COLO668 (cell line): ENCODE results near the gene ADGRD1.
"Not testable (repeated sequence)": the region's sequence is repeated elsewhere in the genome, so short reads cannot be mapped to it uniquely, and the experiment has no call there.

Experiments
- DNase-seq: peaks from one replicate; lab custom pipeline; 2025; ENCODE audit not compliant: unreplicated experiment; lab: John Stamatoyannopoulos, UW

Gene ADGRD1

GRCh38 chr12:131067981-131068851 is 114.5 kb downstream of the ADGRD1 start:
- DNase-seq: no peak

- DNase-seq: not testable (repeated sequence)
Measured at GRCh38 chr12:131068926-131069720, 115.4 kb downstream of the ADGRD1 start.

GRCh38 chr12:131070136-131070535 is 116.4 kb downstream of the ADGRD1 start:
- DNase-seq: not testable (repeated sequence)

- DNase-seq: not testable (repeated sequence)
Measured at GRCh38 chr12:131070668-131071067, 117.0 kb downstream of the ADGRD1 start.

- DNase-seq: not testable (repeated sequence)
Measured at GRCh38 chr12:131071234-131071820, 117.6 kb downstream of the ADGRD1 start.

GRCh38 chr12:131071950-131072349 is 118.2 kb downstream of the ADGRD1 start:
- not testable (repeated sequence) for DNase-seq

- DNase-seq: no peak
Measured at GRCh38 chr12:131072451-131073230, 118.9 kb downstream of the ADGRD1 start.

GRCh38 chr12:131074221-131075083 is 120.7 kb downstream of the ADGRD1 start:
- DNase-seq: no peak

GRCh38 chr12:131075194-131075593 is 121.5 kb downstream of the ADGRD1 start:
- DNase-seq: no peak

GRCh38 chr12:131075611-131076010 is 121.9 kb downstream of the ADGRD1 start:
- no peak for DNase-seq

- DNase-seq: no peak
Measured at GRCh38 chr12:131076296-131076695, 122.6 kb downstream of the ADGRD1 start.

GRCh38 chr12:131076791-131077747 is 123.4 kb downstream of the ADGRD1 start:
- no peak for DNase-seq

- no peak for DNase-seq
Measured at GRCh38 chr12:131077931-131078391, 124.3 kb downstream of the ADGRD1 start.

- no peak for DNase-seq
Measured at GRCh38 chr12:131082290-131083194, 128.8 kb downstream of the ADGRD1 start.

- DNase-seq: no peak
Measured at GRCh38 chr12:131084341-131085011, 130.8 kb downstream of the ADGRD1 start.

GRCh38 chr12:131085125-131085815 is 131.6 kb downstream of the ADGRD1 start:
- DNase-seq: no peak
